GM12878 (cell line): ENCODE measurements around the gene SLC46A2. TPM values are rescaled to one million over a fixed set of nuclear protein-coding genes. Genes with fewer than 3 reads are reported as not detected.

ENCODE experiments used
- ATAC-seq: fragments of 200-7000 bp; cut with Tn5 transposase; 3 replicates; pipeline ENCODE4 v1.9.1; 2020; ENCODE audit warnings: mild to moderate bottlenecking, moderate library complexity
- BruUV-seq: library from RNA; stranded (reverse); fragments of 400-500 nt; replicated peaks from 2 replicates; lab custom pipeline; 2021; lab: Mats Ljungman, UMichigan
- CTCF ChIA-PET: fragments of 300-600 bp; sonication (Branson Sonifier 250); formaldehyde crosslinking; extraction: SDS; loops from one replicate; lab custom pipeline; 2021; ENCODE audit warnings: inconsistent platforms; lab: Yijun Ruan, JAX
- POLR2A ChIA-PET: fragments of 350-600 bp; formaldehyde crosslinking; extraction: SDS; loops from one replicate; lab custom pipeline; 2021; ENCODE audit warnings: inconsistent platforms; lab: Charles Lee
- RAD21 ChIA-PET: fragments of 300-600 bp; sonication (Branson Sonifier 250); formaldehyde crosslinking; loops from one replicate; lab custom pipeline; 2023; ENCODE audit warnings: antibody characterized with exemption; ENCODE audit not compliant: unreplicated experiment; lab: Charles Lee
- SMC1A ChIA-PET: fragments of 300-600 bp; sonication (Branson Sonifier 250); formaldehyde crosslinking; loops from one replicate; lab custom pipeline; 2023; ENCODE audit not compliant: unreplicated experiment, uncharacterized antibody; lab: Charles Lee
- DNase-seq: peaks from one replicate; pipeline ENCODE4 v3.0.0-alpha.2; 2011; ENCODE audit warnings: low read depth, low spot score
- FAIRE-seq: peaks from 3 replicates; lab custom pipeline; 2011; peaks lifted over from hg19 to GRCh38; lab: Jason Lieb, UNC
- H2AFZ ChIP-seq: 2 replicates; pipeline ENCODE4 v1.6.0; 2011; ENCODE audit warnings: low read depth, low read length, control low read depth; ENCODE audit not compliant: control insufficient read depth
- H3K27ac ChIP-seq: 2 replicates; pipeline ENCODE4 v1.5.1; 2011; ENCODE audit warnings: control low read depth; ENCODE audit not compliant: control insufficient read depth, insufficient read depth
- H3K27me3 ChIP-seq, 2 experiments: replicated peaks in 1 of 2; 2 replicates each; pipeline versions ENCODE4 v1.6.0 to v1.6.1; 2011; ENCODE audit warnings: low read length in 1 of 2; ENCODE audit not compliant: control insufficient read depth in 2 of 2, insufficient read depth in 2 of 2
- H3K36me3 ChIP-seq, 2 experiments: 2 replicates each; pipeline ENCODE4 v1.5.1; 2011; ENCODE audit warnings: low read length in 1 of 2; ENCODE audit not compliant: control insufficient read depth in 2 of 2, insufficient read depth in 2 of 2
- H3K4me1 ChIP-seq: 2 replicates; pipeline ENCODE4 v1.6.1; 2011; ENCODE audit warnings: mild to moderate bottlenecking, low read length, moderate library complexity, mixed read lengths; ENCODE audit not compliant: control insufficient read depth, insufficient read depth
- H3K4me2 ChIP-seq: 2 replicates; pipeline ENCODE4 v1.6.0; 2011; ENCODE audit warnings: control low read depth; ENCODE audit not compliant: control insufficient read depth, insufficient read depth
- H3K4me3 ChIP-seq: fragments of 200-600 bp; sonication (generic); 2 replicates; pipeline ENCODE4 v1.5.1; 2016
- H3K79me2 ChIP-seq: 2 replicates; pipeline ENCODE4 v1.6.0; 2011; ENCODE audit warnings: low read length; ENCODE audit not compliant: control insufficient read depth, insufficient read depth
- H3K9ac ChIP-seq: 2 replicates; pipeline ENCODE4 v1.8.0; 2011; ENCODE audit warnings: low read length, control low read depth, mixed read lengths; ENCODE audit not compliant: control insufficient read depth, insufficient read depth
- H3K9me3 ChIP-seq: replicated peaks from 3 replicates; pipeline ENCODE4 v1.5.1; 2011; ENCODE audit warnings: mild to moderate bottlenecking, low read length; ENCODE audit not compliant: control insufficient read depth, insufficient read depth
- H4K20me1 ChIP-seq: 2 replicates; pipeline ENCODE4 v1.6.0; 2011; ENCODE audit not compliant: control insufficient read depth, insufficient read depth
- BACH1 ChIP-seq: fragments of 450-650 bp; IDR thresholded peaks from 2 replicates; pipeline ENCODE4 v1.6.1; 2017; ENCODE audit warnings: mild to moderate bottlenecking, borderline replicate concordance
- BHLHE40 ChIP-seq, 2 experiments: fragments of 450-650 bp in 1 of 2; IDR thresholded peaks; 2 replicates each; pipeline ENCODE4 v1.6.1; 2011 to 2017; ENCODE audit warnings: low read depth in 2 of 2, borderline replicate concordance in 1 of 2, improper control_type of control experiment in 1 of 2, low read length in 1 of 2, mild to moderate bottlenecking in 1 of 2
- CHD1 ChIP-seq: IDR thresholded peaks from 2 replicates; pipeline ENCODE4 v1.6.1; 2012; ENCODE audit warnings: low read depth, low read length, improper control_type of control experiment
- ELK1 ChIP-seq: IDR thresholded peaks from 2 replicates; pipeline ENCODE4 v1.6.1; 2012; ENCODE audit warnings: low read depth, low read length, improper control_type of control experiment
- HCFC1 ChIP-seq: fragments of 150-350 bp; IDR thresholded peaks from 2 replicates; pipeline ENCODE4 v1.6.1; 2014; ENCODE audit warnings: low read length
- MEF2B ChIP-seq: fragments of 450-650 bp; IDR thresholded peaks from 2 replicates; pipeline ENCODE4 v1.6.1; 2018; ENCODE audit warnings: mild to moderate bottlenecking, moderate library complexity; ENCODE audit not compliant: partially characterized antibody, poor library complexity, severe bottlenecking
- RELA ChIP-seq: fragments of 450-650 bp; IDR thresholded peaks from 2 replicates; pipeline ENCODE4 v1.8.0; 2014; ENCODE audit warnings: borderline replicate concordance; ENCODE audit not compliant: partially characterized antibody
- SREBF1 ChIP-seq: IDR thresholded peaks from 2 replicates; pipeline ENCODE4 v1.6.1; 2012; ENCODE audit warnings: mild to moderate bottlenecking, low read length
- SUZ12 ChIP-seq: fragments of 200-600 bp; sonication (generic); IDR thresholded peaks from one replicate; pipeline ENCODE4 v1.6.1; 2018; ENCODE audit warnings: antibody characterized with exemption, mild to moderate bottlenecking; ENCODE audit not compliant: unreplicated experiment
- ZNF622 ChIP-seq: fragments of 450-650 bp; IDR thresholded peaks from 2 replicates; pipeline ENCODE4 v1.6.1; 2017; ENCODE audit warnings: mild to moderate bottlenecking, inconsistent platforms
- WGBS: methylation state at CpG from one replicate; pipeline ENCODE4 v1.1.6; 2016; ENCODE audit warnings: low lambda C conversion rate; ENCODE audit not compliant: insufficient replicate concordance, insufficient coverage; ENCODE audit errors: missing lambda C conversion rate; 5-methylcytosine and 5-hydroxymethylcytosine counted together
- in situ Hi-C: fragments of 300-500 bp; cut with MboI; formaldehyde crosslinking; loops from 9 replicates; pipeline ENCODE4 v1.14.3; 2018; ENCODE audit warnings: mixed read lengths
- intact Hi-C: fragments of 100-400 bp; cut with micrococcal nuclease; formaldehyde crosslinking; loops from one replicate; pipeline ENCODE4 v1.14.2; 2022; ENCODE audit not compliant: unreplicated experiment
- polyA plus RNA-seq, 11 experiments: library from polyadenylated mRNA; depleted of rRNA in 4 of 11; unstranded in 6 of 11; stranded (reverse) in 5 of 11; fragments of >200 nt; fragmentation: Nextera tagmentation in 4 of 11; fragmentation: Illumina TruSeq in 1 of 11; extraction: Ambion mirVana in 4 of 11; extraction: Trizol in 1 of 11; gene quantifications; 1 replicate in 1 of 11; 2 replicates in 10 of 11; pipeline versions ENCODE4 v1.2.1 to v1.2.3, GENCODE V29; 2011 to 2016; ENCODE audit warnings: inconsistent platforms in 2 of 11, missing spikeins in 2 of 11, low read depth in 1 of 11
- total RNA-seq, 4 experiments: library from RNA; depleted of rRNA in 3 of 4; stranded (reverse); fragments of >200 nt in 3 of 4; fragmentation: Illumina TruSeq in 1 of 4; extraction: Trizol in 1 of 4; gene quantifications; 2 replicates each; pipeline versions ENCODE4 v1.2.1 to v1.2.3, GENCODE V29; 2013 to 2021
- TF ChIP-seq, protein P1 (sequence below): fragments of 450-650 bp; IDR thresholded peaks from 2 replicates; pipeline ENCODE4 v1.6.1; 2017; ENCODE audit warnings: mild to moderate bottlenecking, moderate library complexity

SLC46A2 gene
- total and polyA plus RNA-seq, 10 of the 15 experiments (the other 5 are each of a cell fraction or from before 2014, with no cell fraction given): not detected

DNA sequence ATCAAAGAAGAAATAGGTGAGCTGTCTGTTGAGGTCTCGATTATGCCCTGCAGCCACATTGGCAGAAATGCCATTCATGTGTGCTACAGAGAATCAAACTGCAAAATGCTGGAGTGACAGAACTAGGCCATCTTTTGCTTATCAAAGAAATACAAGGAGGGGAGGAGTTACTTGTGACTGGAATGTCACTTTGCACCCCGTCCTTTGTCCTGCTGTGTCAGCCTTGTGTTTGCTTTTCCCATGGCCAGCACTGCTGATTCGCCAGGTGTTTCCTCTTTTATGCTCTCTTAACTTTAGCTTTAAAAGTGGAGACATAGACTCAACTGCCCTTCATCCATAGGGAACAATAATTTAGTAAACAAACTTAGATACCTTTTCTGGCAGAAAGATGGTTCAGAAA, 54.3 kb downstream of the SLC46A2 start:
- Histone ChIP-seq H4K20me1 (no peaks in the 10 kb centered on the region), H3K9me3 (no peaks in the 10 kb centered on the region), H3K4me1 (no peaks in the 10 kb centered on the region), H3K79me2 (no peaks in the 10 kb centered on the region), H3K4me2 (no peak overlapping the region), H3K27ac (no peak overlapping the region), H3K9ac (no peak overlapping the region), H3K4me3 (no peak overlapping the region), H3K36me3 (no peaks in the 10 kb centered on the region), H2AFZ (no peak overlapping the region), H3K27me3 (no peaks in the 10 kb centered on the region)
- CTCF ChIA-PET: interaction anchor here (1.4 kb wide), 1 partner anchor 66 kb away, joined by 4 read pairs; no protein-coding TSS in a partner anchor
- WGBS: 60% methylated on average over 3 of the region's 3 CpGs
- ATAC-seq (no peak), FAIRE-seq (no peak), DNase-seq (no peak)
- TF ChIP-seq SUZ12: no peak
- no peak for TF ChIP-seq HCFC1
- TF ChIP-seq RELA: no peak
- TF ChIP-seq SREBF1: no peak
- no peak for TF ChIP-seq BHLHE40 (IDR thresholded peaks at IDR 0.05; ENCODE audit: borderline replicate concordance in 1 of 2, low read depth in 2 of 2, low read length in 1 of 2)
- TF ChIP-seq BACH1: no peak
- no peak for TF ChIP-seq CHD1
- no peak for TF ChIP-seq MEF2B
- TF ChIP-seq, protein P1, sequence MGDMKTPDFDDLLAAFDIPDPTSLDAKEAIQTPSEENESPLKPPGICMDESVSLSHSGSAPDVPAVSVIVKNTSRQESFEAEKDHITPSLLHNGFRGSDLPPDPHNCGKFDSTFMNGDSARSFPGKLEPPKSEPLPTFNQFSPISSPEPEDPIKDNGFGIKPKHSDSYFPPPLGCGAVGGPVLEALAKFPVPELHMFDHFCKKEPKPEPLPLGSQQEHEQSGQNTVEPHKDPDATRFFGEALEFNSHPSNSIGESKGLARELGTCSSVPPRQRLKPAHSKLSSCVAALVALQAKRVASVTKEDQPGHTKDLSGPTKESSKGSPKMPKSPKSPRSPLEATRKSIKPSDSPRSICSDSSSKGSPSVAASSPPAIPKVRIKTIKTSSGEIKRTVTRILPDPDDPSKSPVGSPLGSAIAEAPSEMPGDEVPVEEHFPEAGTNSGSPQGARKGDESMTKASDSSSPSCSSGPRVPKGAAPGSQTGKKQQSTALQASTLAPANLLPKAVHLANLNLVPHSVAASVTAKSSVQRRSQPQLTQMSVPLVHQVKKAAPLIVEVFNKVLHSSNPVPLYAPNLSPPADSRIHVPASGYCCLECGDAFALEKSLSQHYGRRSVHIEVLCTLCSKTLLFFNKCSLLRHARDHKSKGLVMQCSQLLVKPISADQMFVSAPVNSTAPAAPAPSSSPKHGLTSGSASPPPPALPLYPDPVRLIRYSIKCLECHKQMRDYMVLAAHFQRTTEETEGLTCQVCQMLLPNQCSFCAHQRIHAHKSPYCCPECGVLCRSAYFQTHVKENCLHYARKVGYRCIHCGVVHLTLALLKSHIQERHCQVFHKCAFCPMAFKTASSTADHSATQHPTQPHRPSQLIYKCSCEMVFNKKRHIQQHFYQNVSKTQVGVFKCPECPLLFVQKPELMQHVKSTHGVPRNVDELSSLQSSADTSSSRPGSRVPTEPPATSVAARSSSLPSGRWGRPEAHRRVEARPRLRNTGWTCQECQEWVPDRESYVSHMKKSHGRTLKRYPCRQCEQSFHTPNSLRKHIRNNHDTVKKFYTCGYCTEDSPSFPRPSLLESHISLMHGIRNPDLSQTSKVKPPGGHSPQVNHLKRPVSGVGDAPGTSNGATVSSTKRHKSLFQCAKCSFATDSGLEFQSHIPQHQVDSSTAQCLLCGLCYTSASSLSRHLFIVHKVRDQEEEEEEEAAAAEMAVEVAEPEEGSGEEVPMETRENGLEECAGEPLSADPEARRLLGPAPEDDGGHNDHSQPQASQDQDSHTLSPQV: no peak
- no peak for TF ChIP-seq ZNF622
- no peak for TF ChIP-seq ELK1
- intact Hi-C loops (no loop called here), in situ Hi-C loops (no loop called here)
- SMC1A ChIA-PET: interaction anchor here (0.7 to 1.3 kb wide), 2 partner anchors 61 to 726 kb away, joined by 3 read pairs; no protein-coding TSS in a partner anchor
- POLR2A ChIA-PET: no interaction called here
- RAD21 ChIA-PET: interaction anchor here (1.2 kb wide), 1 partner anchor 723 kb away, joined by 3 read pairs; no protein-coding TSS in a partner anchor
- BruUV-seq: no TSS peak
